GM03348 (cell line): ENCODE results near the gene SYNDIG1L.

Source experiments
- DNase-seq: peaks from one replicate; pipeline ENCODE4 v3.0.0; 2012; ENCODE audit warnings: low spot score

Gene SYNDIG1L

GRCh38 chr14:74429221-74429691 lies 3.2 kb upstream of the SYNDIG1L start:
- DNase-seq, result no peak

- DNase-seq, result no peak
These were observed 1.6 kb upstream of the SYNDIG1L start for GRCh38 chr14:74427651-74428050.

- DNase-seq, result peak; percentile 89
These were observed 347 bp downstream of the SYNDIG1L start for GRCh38 chr14:74425525-74426201.

- DNase-seq, result no peak
These were observed 1.4 kb downstream of the SYNDIG1L start for GRCh38 chr14:74424606-74425005.

GRCh38 chr14:74423246-74423645 lies 2.8 kb downstream of the SYNDIG1L start:
- DNase-seq, result no peak

GRCh38 chr14:74421981-74422380 lies 4.0 kb downstream of the SYNDIG1L start:
- no peak for DNase-seq

- DNase-seq, result no peak
These were observed 6.9 kb downstream of the SYNDIG1L start for GRCh38 chr14:74419086-74419485.

- no peak for DNase-seq
These were observed 8.0 kb downstream of the SYNDIG1L start for GRCh38 chr14:74418031-74418430.

GRCh38 chr14:74417611-74418010 lies 8.4 kb downstream of the SYNDIG1L start:
- no peak for DNase-seq

- DNase-seq, result no peak
These were observed 8.8 kb downstream of the SYNDIG1L start for GRCh38 chr14:74417201-74417600.

GRCh38 chr14:74415115-74415437 lies 10.9 kb downstream of the SYNDIG1L start:
- no peak for DNase-seq

GRCh38 chr14:74414403-74415114 lies 11.5 kb downstream of the SYNDIG1L start:
- no peak for DNase-seq

- DNase-seq, result no peak
These were observed 12.4 kb downstream of the SYNDIG1L start for GRCh38 chr14:74413627-74414026.

- DNase-seq, result no peak
These were observed 13.3 kb downstream of the SYNDIG1L start for GRCh38 chr14:74412753-74413152.

GRCh38 chr14:74411671-74412070 lies 14.3 kb downstream of the SYNDIG1L start:
- DNase-seq, result no peak

- DNase-seq, result no peak
These were observed 16.6 kb downstream of the SYNDIG1L start for GRCh38 chr14:74409441-74409840.

GRCh38 chr14:74408870-74409269 lies 17.1 kb downstream of the SYNDIG1L start:
- DNase-seq, result no peak

GRCh38 chr14:74407801-74408154 lies 18.2 kb downstream of the SYNDIG1L start:
- DNase-seq, result no peak

GRCh38 chr14:74407021-74407800 lies 18.8 kb downstream of the SYNDIG1L start:
- DNase-seq, result no peak

GRCh38 chr14:74405663-74406062 lies 20.3 kb downstream of the SYNDIG1L start:
- no peak for DNase-seq

GRCh38 chr14:74404435-74404834 lies 21.6 kb downstream of the SYNDIG1L start:
- no peak for DNase-seq

- DNase-seq, result no peak
These were observed 22.2 kb downstream of the SYNDIG1L start for GRCh38 chr14:74403619-74404417.
